K562 (cell line): ENCODE measurements around the gene NINL. TPM values are rescaled to one million over a fixed set of nuclear protein-coding genes. Genes with fewer than 3 reads are reported as not detected.

Experiments
- ZKSCAN8 ChIP-seq: fragments of 200-800 bp; sonication (Bioruptor generic); IDR thresholded peaks from 2 replicates; pipeline ENCODE4 v1.6.1; 2016; ENCODE audit warnings: missing genetic modification characterization, missing compliant biosample characterization
- polyA plus RNA-seq, 8 experiments: library from polyadenylated mRNA; depleted of rRNA in 4 of 8; stranded (reverse) in 5 of 8; unstranded in 3 of 8; fragments of >200 nt; fragmentation: Nextera tagmentation in 2 of 8; fragmentation: Illumina TruSeq in 1 of 8; extraction: Ambion mirVana in 2 of 8; extraction: Trizol in 1 of 8; gene quantifications; 2 replicates each; pipeline versions ENCODE4 v1.2.1 to v1.2.3, GENCODE V29; 2011 to 2014; ENCODE audit warnings: inconsistent platforms in 1 of 8, missing spikeins in 1 of 8
- total RNA-seq, 7 experiments: library from RNA; depleted of rRNA in 6 of 7; stranded (reverse); fragments of >200 nt in 6 of 7; fragmentation: Illumina TruSeq in 2 of 7; extraction: Trizol in 2 of 7; gene quantifications; 2 replicates each; pipeline versions ENCODE4 v1.2.1 to v1.2.3, GENCODE V29; 2011 to 2021; ENCODE audit warnings: low replicate concordance in 1 of 7
- TF ChIP-seq, protein P1 (sequence below): fragments of 200-600 bp; sonication (generic); IDR thresholded peaks from one replicate; pipeline ENCODE4 v1.6.1; 2012; ENCODE audit warnings: mild to moderate bottlenecking, low read depth, low read length, inconsistent platforms
- TF ChIP-seq, protein P2 (sequence below): sonication (generic); formaldehyde crosslinking; IDR thresholded peaks from 2 replicates; pipeline ENCODE4 v1.9.0; 2022; ENCODE audit warnings: mild to moderate bottlenecking, missing genetic modification reagents

NINL gene
- total and polyA plus RNA-seq, 9 of the 15 experiments (the other 6 are each of a cell fraction or from before 2014, with no cell fraction given): 0.03 to 0.22 (median 0.05) TPM; not detected in 5

DNA sequence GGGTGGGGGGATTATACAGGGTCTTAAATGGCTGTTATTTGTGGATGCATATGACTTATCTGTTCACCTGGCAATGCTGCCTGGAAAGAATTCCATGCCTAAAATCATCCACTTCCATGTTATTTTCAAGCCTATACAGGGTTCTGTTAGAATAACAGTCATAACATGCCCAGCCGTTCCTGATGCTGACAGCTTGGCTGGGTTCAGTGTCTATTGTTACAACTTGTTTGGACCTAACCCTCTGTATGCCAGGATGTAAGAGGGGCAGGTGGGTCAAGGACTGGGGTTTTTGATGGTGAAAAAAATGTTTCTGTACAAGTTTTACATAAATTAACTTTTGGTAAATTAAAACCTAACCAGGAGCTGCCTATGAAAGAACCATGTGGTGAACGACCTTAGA is 98.0 kb downstream of the NINL start (continued):
- TF ChIP-seq, protein P1, sequence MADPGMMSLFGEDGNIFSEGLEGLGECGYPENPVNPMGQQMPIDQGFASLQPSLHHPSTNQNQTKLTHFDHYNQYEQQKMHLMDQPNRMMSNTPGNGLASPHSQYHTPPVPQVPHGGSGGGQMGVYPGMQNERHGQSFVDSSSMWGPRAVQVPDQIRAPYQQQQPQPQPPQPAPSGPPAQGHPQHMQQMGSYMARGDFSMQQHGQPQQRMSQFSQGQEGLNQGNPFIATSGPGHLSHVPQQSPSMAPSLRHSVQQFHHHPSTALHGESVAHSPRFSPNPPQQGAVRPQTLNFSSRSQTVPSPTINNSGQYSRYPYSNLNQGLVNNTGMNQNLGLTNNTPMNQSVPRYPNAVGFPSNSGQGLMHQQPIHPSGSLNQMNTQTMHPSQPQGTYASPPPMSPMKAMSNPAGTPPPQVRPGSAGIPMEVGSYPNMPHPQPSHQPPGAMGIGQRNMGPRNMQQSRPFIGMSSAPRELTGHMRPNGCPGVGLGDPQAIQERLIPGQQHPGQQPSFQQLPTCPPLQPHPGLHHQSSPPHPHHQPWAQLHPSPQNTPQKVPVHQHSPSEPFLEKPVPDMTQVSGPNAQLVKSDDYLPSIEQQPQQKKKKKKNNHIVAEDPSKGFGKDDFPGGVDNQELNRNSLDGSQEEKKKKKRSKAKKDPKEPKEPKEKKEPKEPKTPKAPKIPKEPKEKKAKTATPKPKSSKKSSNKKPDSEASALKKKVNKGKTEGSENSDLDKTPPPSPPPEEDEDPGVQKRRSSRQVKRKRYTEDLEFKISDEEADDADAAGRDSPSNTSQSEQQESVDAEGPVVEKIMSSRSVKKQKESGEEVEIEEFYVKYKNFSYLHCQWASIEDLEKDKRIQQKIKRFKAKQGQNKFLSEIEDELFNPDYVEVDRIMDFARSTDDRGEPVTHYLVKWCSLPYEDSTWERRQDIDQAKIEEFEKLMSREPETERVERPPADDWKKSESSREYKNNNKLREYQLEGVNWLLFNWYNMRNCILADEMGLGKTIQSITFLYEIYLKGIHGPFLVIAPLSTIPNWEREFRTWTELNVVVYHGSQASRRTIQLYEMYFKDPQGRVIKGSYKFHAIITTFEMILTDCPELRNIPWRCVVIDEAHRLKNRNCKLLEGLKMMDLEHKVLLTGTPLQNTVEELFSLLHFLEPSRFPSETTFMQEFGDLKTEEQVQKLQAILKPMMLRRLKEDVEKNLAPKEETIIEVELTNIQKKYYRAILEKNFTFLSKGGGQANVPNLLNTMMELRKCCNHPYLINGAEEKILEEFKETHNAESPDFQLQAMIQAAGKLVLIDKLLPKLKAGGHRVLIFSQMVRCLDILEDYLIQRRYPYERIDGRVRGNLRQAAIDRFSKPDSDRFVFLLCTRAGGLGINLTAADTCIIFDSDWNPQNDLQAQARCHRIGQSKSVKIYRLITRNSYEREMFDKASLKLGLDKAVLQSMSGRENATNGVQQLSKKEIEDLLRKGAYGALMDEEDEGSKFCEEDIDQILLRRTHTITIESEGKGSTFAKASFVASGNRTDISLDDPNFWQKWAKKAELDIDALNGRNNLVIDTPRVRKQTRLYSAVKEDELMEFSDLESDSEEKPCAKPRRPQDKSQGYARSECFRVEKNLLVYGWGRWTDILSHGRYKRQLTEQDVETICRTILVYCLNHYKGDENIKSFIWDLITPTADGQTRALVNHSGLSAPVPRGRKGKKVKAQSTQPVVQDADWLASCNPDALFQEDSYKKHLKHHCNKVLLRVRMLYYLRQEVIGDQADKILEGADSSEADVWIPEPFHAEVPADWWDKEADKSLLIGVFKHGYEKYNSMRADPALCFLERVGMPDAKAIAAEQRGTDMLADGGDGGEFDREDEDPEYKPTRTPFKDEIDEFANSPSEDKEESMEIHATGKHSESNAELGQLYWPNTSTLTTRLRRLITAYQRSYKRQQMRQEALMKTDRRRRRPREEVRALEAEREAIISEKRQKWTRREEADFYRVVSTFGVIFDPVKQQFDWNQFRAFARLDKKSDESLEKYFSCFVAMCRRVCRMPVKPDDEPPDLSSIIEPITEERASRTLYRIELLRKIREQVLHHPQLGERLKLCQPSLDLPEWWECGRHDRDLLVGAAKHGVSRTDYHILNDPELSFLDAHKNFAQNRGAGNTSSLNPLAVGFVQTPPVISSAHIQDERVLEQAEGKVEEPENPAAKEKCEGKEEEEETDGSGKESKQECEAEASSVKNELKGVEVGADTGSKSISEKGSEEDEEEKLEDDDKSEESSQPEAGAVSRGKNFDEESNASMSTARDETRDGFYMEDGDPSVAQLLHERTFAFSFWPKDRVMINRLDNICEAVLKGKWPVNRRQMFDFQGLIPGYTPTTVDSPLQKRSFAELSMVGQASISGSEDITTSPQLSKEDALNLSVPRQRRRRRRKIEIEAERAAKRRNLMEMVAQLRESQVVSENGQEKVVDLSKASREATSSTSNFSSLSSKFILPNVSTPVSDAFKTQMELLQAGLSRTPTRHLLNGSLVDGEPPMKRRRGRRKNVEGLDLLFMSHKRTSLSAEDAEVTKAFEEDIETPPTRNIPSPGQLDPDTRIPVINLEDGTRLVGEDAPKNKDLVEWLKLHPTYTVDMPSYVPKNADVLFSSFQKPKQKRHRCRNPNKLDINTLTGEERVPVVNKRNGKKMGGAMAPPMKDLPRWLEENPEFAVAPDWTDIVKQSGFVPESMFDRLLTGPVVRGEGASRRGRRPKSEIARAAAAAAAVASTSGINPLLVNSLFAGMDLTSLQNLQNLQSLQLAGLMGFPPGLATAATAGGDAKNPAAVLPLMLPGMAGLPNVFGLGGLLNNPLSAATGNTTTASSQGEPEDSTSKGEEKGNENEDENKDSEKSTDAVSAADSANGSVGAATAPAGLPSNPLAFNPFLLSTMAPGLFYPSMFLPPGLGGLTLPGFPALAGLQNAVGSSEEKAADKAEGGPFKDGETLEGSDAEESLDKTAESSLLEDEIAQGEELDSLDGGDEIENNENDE: no peak
- no peak for TF ChIP-seq ZKSCAN8 (CRISPR knock-in tag)
- TF ChIP-seq, protein P2, sequence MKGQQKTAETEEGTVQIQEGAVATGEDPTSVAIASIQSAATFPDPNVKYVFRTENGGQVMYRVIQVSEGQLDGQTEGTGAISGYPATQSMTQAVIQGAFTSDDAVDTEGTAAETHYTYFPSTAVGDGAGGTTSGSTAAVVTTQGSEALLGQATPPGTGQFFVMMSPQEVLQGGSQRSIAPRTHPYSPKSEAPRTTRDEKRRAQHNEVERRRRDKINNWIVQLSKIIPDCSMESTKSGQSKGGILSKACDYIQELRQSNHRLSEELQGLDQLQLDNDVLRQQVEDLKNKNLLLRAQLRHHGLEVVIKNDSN (CRISPR knock-in tag): no peak
